ENCODE data around the gene PPM1F.
"Not testable (repeated sequence)": the region's sequence is repeated elsewhere in the genome, so short reads cannot be mapped to it uniquely, and the experiment has no call there.

- not testable (repeated sequence) for TF ChIP-seq REST (IDR thresholded peaks at IDR 0.05; ENCODE audit: borderline replicate concordance); CTCF (IDR thresholded peaks at IDR 0.05; ENCODE audit: poor library complexity, severe bottlenecking); POLR2AphosphoS5 (IDR thresholded peaks at IDR 0.05)
Observed at GRCh38 chr22:21872741-21873140, 79.9 kb downstream of the PPM1F start.

All from neural cell (in vitro differentiated cells).